HG02678 (cell line): ENCODE measurements around the gene COL28A1.
"Not testable (repeated sequence)": the region's sequence is repeated elsewhere in the genome, so short reads cannot be mapped to it uniquely, and the experiment has no call there.

Experiments used
- ATAC-seq: cut with Tn5 transposase; IDR thresholded peaks from one replicate; pipeline ENCODE4 v1.9.1; 2021; ENCODE audit warnings: mild to moderate bottlenecking, moderate library complexity; ENCODE audit not compliant: unreplicated experiment

Gene COL28A1

GRCh38 chr7:7476381-7476780 is 59.3 kb downstream of the COL28A1 start:
- no peak for ATAC-seq

DNA sequence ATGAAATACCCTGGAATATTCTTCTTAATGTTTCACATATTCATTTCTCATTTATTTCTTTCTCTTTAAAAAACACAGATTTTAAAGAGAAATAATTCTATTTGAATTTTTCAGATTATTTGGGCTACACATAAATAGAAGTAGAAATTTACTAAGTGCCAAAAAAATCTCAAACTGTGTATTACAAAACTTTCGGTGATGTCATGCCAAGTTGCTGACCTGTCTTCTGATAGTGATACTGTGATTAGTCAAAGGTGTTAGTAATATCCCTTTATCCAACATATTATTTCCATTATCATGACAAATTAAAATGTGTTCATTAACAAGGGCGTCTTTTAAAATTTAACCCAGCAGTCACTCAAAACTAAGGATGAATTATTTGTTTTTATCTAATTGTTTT is 60.1 kb downstream of the COL28A1 start:
- ATAC-seq = no peak

GRCh38 chr7:7474436-7474835 is 61.2 kb downstream of the COL28A1 start:
- ATAC-seq = no peak

DNA sequence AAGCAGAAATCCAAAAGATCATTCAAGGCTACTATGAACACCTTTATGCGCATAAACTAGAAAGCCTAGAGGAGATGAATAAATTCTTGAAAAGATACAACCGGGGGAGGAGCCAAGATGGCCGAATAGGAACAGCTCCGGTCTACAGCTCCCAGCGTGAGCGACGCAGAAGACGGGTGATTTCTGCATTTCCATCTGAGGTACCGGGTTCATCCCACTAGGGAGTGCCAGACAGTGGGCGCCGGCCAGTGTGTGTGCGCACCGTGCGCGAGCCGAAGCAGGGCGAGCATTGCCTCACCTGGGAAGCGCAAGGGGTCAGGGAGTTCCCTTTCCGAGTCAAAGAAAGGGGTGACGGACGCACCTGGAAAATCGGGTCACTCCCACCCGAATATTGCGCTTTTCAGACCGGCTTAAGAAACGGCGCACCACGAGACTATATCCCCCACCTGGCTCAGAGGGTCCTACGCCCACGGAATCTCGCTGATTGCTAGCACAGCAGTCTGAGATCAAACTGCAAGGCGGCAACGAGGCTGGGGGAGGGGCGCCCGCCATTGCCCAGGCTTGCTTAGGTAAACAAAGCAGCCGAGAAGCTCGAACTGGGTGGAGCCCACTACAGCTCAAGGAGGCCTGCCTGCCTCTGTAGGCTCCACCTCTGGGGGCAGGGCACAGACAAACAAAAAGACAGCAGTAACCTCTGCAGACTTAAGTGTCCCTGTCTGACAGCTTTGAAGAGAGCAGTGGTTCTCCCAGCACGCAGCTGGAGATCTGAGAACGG is 70.5 kb downstream of the COL28A1 start:
- ATAC-seq = not testable (repeated sequence)

GRCh38 chr7:7454000-7454399 is 81.7 kb downstream of the COL28A1 start:
- ATAC-seq = no peak

DNA sequence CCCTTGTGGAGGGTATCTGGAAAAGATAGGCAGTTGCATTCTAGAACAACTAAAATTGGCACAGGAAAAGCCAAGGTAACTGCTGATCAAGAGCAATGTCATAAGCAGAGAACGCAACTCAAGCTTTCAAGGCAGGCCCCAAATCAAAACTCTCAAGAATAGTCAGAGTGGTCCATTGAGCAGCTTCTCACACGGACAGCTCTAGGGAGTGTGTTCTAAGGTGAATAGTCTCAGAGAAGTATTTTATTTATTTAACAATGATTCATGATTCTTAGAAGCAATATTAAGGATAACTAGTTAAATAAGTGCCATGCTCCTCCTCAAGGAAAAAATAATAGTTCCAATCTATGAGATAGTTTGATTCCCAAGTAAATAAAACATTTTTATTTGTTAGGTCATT is 83.0 kb downstream of the COL28A1 start:
- no peak for ATAC-seq

GRCh38 chr7:7452119-7452518 is 83.6 kb downstream of the COL28A1 start:
- no peak for ATAC-seq

DNA sequence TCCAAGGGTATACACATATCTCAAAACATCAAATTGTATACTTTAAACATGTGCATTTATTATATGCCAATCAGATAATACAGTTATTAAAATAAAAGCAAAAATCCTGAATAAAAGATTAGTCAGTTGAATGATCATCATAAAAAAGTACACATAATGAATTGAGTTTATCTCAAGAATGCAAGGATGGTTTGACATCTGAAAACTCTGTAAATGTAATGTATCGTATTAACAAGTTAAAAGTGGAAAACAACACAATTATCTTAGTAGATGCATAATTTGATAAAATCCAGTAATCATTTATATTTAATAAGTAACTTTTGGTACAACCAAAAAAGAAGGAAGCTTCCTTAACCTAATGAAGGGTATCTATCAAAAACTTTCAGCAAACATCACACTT is 86.6 kb downstream of the COL28A1 start:
- no peak for ATAC-seq

DNA sequence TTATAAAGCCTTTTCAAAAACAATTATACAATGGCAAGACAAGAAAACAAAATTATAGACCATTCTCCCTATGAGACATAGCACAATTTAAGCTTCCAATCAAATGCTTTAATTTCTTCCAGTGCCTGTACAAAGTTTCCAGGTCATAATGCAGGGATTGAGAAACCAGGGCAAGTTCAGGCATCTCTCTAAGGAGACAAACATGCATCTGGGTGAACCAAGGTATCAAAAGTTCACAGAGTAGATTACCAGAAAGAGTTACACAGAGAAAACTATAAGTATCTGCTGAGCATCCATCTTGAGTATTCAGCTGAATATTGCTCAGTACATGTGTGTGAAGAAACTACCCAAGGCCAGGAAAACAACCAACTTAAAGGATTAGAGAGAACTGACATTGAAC is 89.1 kb downstream of the COL28A1 start:
- ATAC-seq = no peak

DNA sequence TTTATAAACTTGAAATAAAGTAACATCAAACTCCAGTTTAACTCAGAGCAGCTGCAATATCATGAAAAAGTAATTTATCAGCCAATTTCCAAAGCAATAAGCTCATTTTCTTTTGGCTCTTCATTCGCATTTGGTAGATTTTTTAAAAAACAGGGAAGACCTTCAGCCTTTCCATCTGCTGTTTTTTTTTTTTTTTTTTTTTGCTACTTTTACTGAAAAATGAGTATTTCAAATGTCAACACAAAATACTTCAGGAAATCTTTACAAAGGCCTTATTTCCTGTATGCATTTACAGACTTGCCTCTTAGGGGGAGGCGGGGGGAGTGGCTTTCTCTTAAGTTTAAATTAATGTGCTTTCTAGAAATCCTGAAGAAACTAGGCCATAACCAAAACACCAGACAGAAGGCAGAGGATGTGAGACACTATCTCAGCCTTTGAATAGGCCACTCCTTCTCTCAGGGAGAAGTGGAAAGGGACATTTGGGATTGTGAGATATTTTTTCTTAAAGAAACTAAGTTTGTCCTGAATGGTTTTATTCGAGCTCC is 91.8 kb downstream of the COL28A1 start:
- no peak for ATAC-seq

GRCh38 chr7:7439564-7439963 is 96.1 kb downstream of the COL28A1 start:
- no peak for ATAC-seq

GRCh38 chr7:7438851-7439250 is 96.8 kb downstream of the COL28A1 start:
- no peak for ATAC-seq

DNA sequence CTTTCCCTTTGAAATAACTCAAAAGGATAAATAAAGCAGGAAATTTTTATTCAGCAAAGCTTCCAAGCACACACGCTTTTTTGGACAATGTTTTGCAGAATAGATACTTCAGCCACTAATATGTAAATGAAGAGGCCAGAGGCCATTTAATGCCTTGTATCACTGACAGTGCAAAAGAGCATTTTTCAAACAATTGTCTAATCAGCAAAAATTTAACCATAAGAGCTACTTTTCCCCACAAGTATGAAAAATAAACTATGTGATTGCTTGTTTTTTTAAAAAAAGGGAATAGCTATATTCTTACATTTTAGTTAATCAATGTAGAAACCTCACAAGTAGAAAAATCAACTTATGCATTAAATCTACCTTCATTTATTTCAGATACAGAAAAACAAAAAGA is 99.7 kb downstream of the COL28A1 start:
- ATAC-seq = no peak

DNA sequence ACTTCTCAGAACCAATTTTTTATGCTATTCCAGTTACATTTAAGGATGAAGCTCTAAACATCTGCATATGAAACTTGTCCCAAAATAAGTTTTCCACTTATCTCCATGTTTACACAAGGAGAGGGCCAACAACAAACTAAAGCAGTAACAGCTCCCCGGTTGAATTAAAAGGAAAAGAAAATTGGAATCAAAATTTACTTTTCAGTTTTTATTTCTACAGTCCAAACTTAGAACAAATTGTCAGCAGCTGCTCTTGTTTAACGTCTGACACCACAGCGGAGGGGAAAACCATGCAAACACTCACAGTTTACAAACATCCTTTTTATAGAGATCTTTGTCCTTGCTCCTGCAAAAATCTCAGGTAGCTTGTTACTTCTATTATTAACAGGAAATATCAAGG is 101.3 kb downstream of the COL28A1 start:
- ATAC-seq = no peak

DNA sequence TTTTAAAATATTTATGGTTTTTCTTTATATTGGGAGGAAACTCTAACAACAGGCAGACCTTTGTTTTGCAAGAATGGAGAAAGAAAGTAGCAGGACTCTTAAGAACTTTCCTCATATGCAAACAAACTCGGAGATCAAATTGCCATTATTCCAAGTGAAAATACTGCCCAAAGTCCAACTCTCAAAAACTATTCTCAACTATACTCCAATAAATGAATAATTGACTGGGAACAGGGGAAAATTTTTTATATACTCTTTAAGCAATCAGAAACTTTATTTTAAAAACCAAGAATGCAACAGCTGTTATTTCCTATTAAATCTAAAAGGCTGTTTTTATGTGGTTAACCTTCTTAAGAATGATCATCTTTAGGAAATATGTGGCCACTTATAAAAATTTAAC is 101.9 kb downstream of the COL28A1 start:
- ATAC-seq = no peak

GRCh38 chr7:7432979-7433378 is 102.7 kb downstream of the COL28A1 start:
- no peak for ATAC-seq

- ATAC-seq = no peak
Measured at GRCh38 chr7:7428806-7429205, 106.9 kb downstream of the COL28A1 start.

- ATAC-seq = no peak
Measured at GRCh38 chr7:7427363-7427762, 108.3 kb downstream of the COL28A1 start.

DNA sequence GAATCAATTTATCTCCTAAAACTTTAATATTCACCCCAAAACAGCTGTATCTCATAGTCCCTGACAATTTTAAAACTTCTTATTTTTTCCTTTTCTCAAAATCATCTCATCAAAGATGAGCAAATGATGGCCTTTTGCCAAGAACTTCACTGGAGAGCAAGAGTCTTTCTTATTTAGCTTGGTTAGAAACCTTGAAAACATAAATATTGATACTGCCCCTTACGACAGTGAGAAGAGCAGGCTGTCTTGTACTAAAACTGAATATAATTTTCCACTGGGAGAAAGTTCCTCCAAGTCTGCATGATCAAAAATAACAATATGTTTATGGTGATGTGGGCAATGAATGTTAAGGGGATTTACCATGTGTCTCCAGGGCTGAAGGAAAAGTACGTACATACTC is 109.0 kb downstream of the COL28A1 start:
- no peak for ATAC-seq

DNA sequence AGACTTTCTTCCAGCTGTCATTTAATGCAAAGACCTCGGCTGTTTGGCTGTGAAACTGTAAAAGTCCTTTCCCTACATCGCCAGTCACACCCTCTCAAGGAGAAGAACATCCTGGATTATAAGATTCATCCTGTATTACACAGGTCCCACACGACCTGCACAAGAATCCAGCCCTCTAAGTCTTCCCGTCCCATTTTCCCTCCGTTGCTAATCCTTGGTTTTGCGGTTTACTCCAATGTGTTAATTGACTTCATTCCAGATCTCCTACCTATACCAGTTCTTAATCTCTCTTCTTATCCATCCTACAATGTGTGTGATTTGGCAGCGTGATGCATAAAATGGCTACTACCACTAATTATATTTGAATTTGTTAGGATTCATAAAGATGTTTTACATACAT is 110.4 kb downstream of the COL28A1 start:
- ATAC-seq = no peak

- ATAC-seq = peak; percentile 83
Measured at GRCh38 chr7:7424151-7424873, 111.4 kb downstream of the COL28A1 start.

DNA sequence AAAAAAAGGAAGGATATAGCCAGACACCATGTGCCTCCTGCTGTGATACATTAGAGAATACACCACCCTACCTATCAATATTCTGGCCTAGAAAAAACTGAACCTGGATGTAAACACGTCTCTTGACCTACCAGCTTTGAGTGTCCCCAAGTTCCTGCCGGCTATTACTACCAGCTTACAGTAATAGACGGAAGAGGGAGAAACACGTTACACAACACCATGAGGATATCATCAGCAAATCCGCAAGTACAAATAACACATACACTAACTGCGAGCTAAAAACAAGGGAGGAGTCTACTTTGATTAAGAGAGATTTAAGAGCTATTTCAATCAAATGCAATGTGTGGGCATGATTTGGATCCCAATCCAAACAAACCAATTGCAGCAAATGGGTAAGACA is 113.0 kb downstream of the COL28A1 start:
- ATAC-seq = no peak
